Subcutaneous preadipocyte (primary cell): ENCODE measurements around the gene FLT3LG. TPM values are rescaled to one million over a fixed set of nuclear protein-coding genes. Genes with fewer than 3 reads are reported as not detected.

Source experiments
- small RNA-seq: library from RNA; depleted of rRNA; stranded (forward); fragments of <200 nt; gene quantifications from one replicate; pipeline ENCODE3, GENCODE V24; 2012
- total RNA-seq: library from RNA; depleted of rRNA; stranded (reverse); fragments of >200 nt; gene quantifications from 2 replicates; pipeline ENCODE4 v1.2.3, GENCODE V29; 2012

FLT3LG gene, protein sequence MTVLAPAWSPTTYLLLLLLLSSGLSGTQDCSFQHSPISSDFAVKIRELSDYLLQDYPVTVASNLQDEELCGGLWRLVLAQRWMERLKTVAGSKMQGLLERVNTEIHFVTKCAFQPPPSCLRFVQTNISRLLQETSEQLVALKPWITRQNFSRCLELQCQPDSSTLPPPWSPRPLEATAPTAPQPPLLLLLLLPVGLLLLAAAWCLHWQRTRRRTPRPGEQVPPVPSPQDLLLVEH
- 4.3 and 7.0 TPM in 2 replicates for total RNA-seq

GRCh38 chr19:49473868-49474541 lies at the start of gene FLT3LG:
TSS of gene FLT3LG (plus strand) at chr19:49474215. CDS start at chr19:49474640, 425 bp downstream.

DNA sequence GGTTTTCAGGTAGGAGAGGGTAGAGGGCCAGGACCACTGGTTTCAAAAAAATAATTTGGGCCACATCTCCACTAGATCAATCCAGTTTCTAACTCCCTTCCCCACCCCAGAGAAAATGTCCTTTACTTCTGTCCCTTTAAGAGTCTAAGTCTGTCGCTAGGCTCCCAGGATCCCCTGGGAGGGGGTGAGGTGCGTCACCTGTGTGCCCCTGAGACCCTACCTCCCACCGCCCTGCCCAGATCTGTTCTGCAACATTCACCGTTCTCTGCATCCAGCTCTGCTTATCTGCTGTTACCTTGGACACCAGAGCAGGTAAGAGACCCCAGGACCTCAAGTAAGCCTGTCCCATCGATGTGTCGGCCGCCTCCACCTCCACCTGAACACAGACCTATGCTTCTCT lies 48.8 kb upstream of the FLT3LG start, which contains the start of gene GFY:
Gene GFY, plus strand, starts transcription at position 211 of the 400 bp plus-strand sequence. CDS start 1,043 bp downstream, outside the sequence.

DNA sequence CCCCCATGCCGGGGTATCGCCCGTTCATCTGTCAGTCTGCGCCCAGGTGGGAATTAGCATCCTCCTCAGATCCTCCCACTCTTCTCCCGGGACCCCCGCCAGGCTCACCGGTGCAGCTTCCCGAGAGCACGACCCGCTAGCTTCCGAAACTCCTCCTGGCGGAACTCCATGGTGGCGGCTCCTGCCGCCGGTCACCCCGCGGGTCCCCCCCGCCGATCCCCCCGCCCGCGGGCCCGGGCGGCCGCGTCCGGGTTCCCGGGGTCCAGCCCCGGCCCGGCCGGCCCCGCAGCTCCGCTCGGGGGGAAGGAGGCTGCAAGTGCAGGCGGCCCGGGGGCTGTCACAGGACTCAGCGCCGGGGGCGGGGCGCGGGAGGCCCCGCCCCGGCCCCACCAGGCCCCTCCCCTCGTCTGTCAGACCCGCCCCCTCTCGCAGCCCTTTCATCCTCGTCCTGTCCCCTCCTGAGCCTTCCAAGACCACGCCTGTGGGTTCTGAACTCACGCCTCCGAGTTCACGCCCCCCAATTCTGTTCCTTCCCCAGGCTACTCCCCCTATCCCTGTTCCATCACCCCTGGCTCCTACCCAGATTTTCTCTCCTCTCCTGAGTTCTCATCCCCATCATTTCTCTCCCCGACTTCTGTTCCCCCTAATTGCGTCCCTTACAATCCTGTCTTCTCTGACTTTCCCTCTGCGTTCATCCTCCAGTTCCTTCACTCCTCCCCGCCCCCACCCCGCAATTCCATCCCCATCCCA lies 32.6 kb upstream of the FLT3LG start, which contains the start of gene SLC17A7:
Gene SLC17A7, minus strand, starts transcription at position 318 of the 750 bp plus-strand sequence. Its CDS starts 148 bp downstream, at position 170.

GRCh38 chr19:49451430-49452181 lies 22.4 kb upstream of the FLT3LG start, which contains the start of gene PIH1D1:
TSS of gene PIH1D1 (minus strand) at chr19:49451814. CDS start at chr19:49451574, 240 bp downstream.

DNA sequence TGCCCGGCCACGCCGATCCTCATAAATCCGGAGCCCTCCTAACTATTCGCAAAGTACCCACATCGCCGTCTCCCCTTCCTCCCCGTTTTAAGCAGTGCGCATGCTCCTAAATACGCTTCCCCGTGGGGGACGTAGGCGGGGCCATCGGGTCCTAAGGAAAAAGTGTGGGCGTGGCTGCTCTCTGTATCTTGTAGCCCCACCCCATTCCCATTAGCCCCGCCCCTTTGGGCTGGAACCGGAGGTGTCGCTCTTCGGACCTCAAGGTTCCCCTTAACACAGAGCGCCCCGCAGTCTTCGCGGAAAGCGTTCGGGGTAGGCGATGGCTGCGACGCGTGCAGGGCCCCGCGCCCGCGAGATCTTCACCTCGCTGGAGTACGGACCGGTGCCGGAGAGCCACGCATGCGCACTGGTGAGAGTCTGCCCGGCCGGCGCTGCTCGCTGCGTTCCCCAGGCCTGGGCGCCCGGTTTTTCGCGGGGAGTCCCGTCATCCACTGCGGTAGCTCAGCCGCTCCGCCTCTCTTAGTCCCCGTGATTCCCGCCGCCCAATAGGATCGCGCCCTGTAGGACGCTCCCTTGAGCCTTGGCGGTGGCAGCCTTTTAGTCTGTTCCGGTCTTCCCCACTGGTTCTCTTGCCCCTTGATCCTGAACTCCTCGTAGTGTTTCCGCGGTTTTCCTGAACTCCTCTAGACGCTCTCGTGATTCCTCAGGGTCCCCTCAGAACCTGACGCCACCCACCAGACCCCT lies 20.8 kb upstream of the FLT3LG start, which contains the start of gene ALDH16A1:
Gene ALDH16A1, plus strand, starts transcription at position 213 of the 744 bp plus-strand sequence. Its CDS starts 107 bp downstream, at position 320.

DNA sequence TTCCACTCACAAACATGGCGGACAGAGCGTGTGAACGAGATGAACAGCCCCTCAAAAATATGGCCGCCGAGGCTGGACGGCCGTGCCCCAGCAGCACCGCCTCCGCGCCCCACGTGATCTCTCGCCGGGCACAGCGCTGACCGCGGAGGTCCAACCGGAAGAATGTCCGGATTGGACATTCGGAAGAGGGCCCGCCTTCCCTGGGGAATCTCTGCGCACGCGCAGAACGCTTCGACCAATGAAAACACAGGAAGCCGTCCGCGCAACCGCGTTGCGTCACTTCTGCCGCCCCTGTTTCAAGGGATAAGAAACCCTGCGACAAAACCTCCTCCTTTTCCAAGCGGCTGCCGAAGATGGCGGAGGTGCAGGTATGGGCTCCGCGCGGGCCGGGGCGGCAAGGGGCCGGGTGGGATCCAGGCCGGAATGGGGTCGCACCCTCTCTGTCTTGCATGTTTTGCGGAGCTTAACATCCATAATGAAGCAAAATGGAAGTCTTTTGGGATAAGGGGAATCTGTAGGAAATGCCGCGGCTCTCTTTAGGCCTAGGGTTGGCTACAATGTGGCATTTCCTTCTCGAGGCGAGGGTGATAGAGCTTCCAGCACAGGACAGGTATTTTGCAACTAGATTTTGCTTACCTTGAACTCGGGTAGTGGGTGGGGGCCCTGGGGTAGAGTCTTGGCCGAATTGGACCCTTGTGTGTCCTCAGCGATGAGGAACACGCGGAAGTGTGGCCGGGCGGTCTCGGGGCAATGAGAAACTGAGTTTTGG lies 13.4 kb downstream of the FLT3LG start, which contains the start of gene RPL13A:
Gene RPL13A, plus strand, starts transcription at position 332 of the 769 bp plus-strand sequence. Its CDS starts 22 bp downstream, at position 354.

Small RNA genes within 50 kb of the gene (small RNA-seq; reads per million reads assigned to genes)
- not detected for gene COX6CP7
- 0.08 reads per million for gene MIR150
- gene SNORD32A = not detected
- gene SNORD33 = not detected
- not detected for gene SNORD34
- not detected for gene SNORD35A
- gene SNORD35B = not detected

Other genes starting within 250 kb of the FLT3LG start
- under 0.01 TPM in 1 of 2 replicates, not detected in the other for gene SLC6A16, start 149.0 kb upstream of the FLT3LG start, total RNA-seq
- gene CD37, start 138.8 kb upstream of the FLT3LG start, total RNA-seq = not detected in 2 replicates
- 5.9 and 16.0 TPM in 2 replicates for gene TEAD2, start 111.8 kb upstream of the FLT3LG start, total RNA-seq
- not detected in 2 replicates for gene DKKL1, start 110.3 kb upstream of the FLT3LG start, total RNA-seq
- gene KASH5, start 86.0 kb upstream of the FLT3LG start, total RNA-seq = not detected in 2 replicates
- not detected in 2 replicates for gene PTH2, start 50.8 kb upstream of the FLT3LG start, total RNA-seq
- not detected in 2 replicates for gene GFY, start 48.8 kb upstream of the FLT3LG start, total RNA-seq
- gene SLC17A7, start 32.7 kb upstream of the FLT3LG start, total RNA-seq = 0.20 and 0.37 TPM in 2 replicates
- 97.6 and 120 TPM in 2 replicates for gene PIH1D1, start 22.4 kb upstream of the FLT3LG start, total RNA-seq
- 27.2 and 35.2 TPM in 2 replicates for gene ALDH16A1, start 21.0 kb upstream of the FLT3LG start, total RNA-seq
- gene RPL13A, start 13.4 kb downstream of the FLT3LG start, total RNA-seq = 2,138 and 3,125 TPM in 2 replicates
- 1,170 and 3,867 TPM in 2 replicates for gene RPS11, start 22.2 kb downstream of the FLT3LG start, total RNA-seq
- 19.7 and 36.4 TPM in 2 replicates for gene FCGRT, start 38.4 kb downstream of the FLT3LG start, total RNA-seq
- 135 and 207 TPM in 2 replicates for gene RCN3, start 53.8 kb downstream of the FLT3LG start, total RNA-seq
- gene NOSIP, start 106.3 kb downstream of the FLT3LG start, total RNA-seq = 71.4 and 98.5 TPM in 2 replicates
- gene PRRG2, start 107.1 kb downstream of the FLT3LG start, total RNA-seq = 0.37 and 0.39 TPM in 2 replicates
- gene PRR12, start 117.0 kb downstream of the FLT3LG start, total RNA-seq = 2.6 and 3.5 TPM in 2 replicates
- gene RRAS, start 165.9 kb downstream of the FLT3LG start, total RNA-seq = 39.3 and 42.0 TPM in 2 replicates
- gene SCAF1, start 168.0 kb downstream of the FLT3LG start, total RNA-seq = 15.4 and 19.9 TPM in 2 replicates
- 47.5 and 53.3 TPM in 2 replicates for gene IRF3, start 191.6 kb downstream of the FLT3LG start, total RNA-seq
- gene BCL2L12, start 191.7 kb downstream of the FLT3LG start, total RNA-seq = 5.9 and 9.4 TPM in 2 replicates
- gene PRMT1, start 203.1 kb downstream of the FLT3LG start, total RNA-seq = 341 and 403 TPM in 2 replicates
- gene ADM5, start 215.4 kb downstream of the FLT3LG start, total RNA-seq = 0.73 and 1.2 TPM in 2 replicates
- 16.0 and 22.0 TPM in 2 replicates for gene CPT1C, start 216.9 kb downstream of the FLT3LG start, total RNA-seq